Neural cell (in vitro differentiated cells): Measurements from ENCODE around the gene GNLY.

Experiments
- EP300 ChIP-seq: fragments of 450-650 bp; conservative IDR thresholded peaks from 2 replicates; pipeline ENCODE4 v1.6.1; 2014; ENCODE audit warnings: antibody characterized with exemption, mild to moderate bottlenecking, moderate library complexity; ENCODE audit not compliant: poor library complexity, severe bottlenecking
- POLR2AphosphoS5 ChIP-seq: IDR thresholded peaks from 2 replicates; pipeline ENCODE4 v1.6.1; 2012
- RAD21 ChIP-seq: fragments of 450-650 bp; conservative IDR thresholded peaks from 2 replicates; pipeline ENCODE4 v1.6.1; 2014; ENCODE audit warnings: antibody characterized with exemption, mild to moderate bottlenecking, moderate library complexity
- TF ChIP-seq, protein P1 (sequence below): fragments of 450-650 bp; IDR thresholded peaks from 2 replicates; pipeline ENCODE4 v1.5.1; 2014; ENCODE audit warnings: antibody characterized with exemption, mild to moderate bottlenecking, moderate library complexity; ENCODE audit not compliant: poor library complexity, severe bottlenecking

GRCh38 chr2:85703329-85703728 is 9.2 kb downstream of the GNLY start:
- TF ChIP-seq, protein P1, sequence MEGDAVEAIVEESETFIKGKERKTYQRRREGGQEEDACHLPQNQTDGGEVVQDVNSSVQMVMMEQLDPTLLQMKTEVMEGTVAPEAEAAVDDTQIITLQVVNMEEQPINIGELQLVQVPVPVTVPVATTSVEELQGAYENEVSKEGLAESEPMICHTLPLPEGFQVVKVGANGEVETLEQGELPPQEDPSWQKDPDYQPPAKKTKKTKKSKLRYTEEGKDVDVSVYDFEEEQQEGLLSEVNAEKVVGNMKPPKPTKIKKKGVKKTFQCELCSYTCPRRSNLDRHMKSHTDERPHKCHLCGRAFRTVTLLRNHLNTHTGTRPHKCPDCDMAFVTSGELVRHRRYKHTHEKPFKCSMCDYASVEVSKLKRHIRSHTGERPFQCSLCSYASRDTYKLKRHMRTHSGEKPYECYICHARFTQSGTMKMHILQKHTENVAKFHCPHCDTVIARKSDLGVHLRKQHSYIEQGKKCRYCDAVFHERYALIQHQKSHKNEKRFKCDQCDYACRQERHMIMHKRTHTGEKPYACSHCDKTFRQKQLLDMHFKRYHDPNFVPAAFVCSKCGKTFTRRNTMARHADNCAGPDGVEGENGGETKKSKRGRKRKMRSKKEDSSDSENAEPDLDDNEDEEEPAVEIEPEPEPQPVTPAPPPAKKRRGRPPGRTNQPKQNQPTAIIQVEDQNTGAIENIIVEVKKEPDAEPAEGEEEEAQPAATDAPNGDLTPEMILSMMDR, result no peak
- TF ChIP-seq POLR2AphosphoS5, result no peak
- TF ChIP-seq RAD21, result no peak
- TF ChIP-seq EP300, result no peak
